H1 (cell line): ENCODE measurements around the gene MYO1F. TPM values are rescaled to one million over a fixed set of nuclear protein-coding genes. Genes with fewer than 3 reads are reported as not detected.

Experiments
- CTCF ChIA-PET: fragments of 300-600 bp; sonication (Branson Sonifier 250); formaldehyde crosslinking; loops from one replicate; lab custom pipeline; 2021; ENCODE audit not compliant: partially characterized antibody; lab: Charles Lee
- POLR2A ChIA-PET: fragments of 300-600 bp; sonication (Branson Sonifier 250); formaldehyde crosslinking; loops from one replicate; lab custom pipeline; 2021; ENCODE audit warnings: inconsistent platforms; ENCODE audit not compliant: partially characterized antibody; lab: Charles Lee
- DNase-seq, 2 experiments: peaks; one replicate each; pipeline versions ENCODE4 v3.0.0 to v3.0.0-alpha.2; 2010 to 2022; ENCODE audit warnings: low spot score in 2 of 2, low read depth in 1 of 2, mixed read lengths in 1 of 2
- FAIRE-seq: peaks from 2 replicates; lab custom pipeline; 2011; peaks lifted over from hg19 to GRCh38; lab: Jason Lieb, UNC
- H2AFZ ChIP-seq: 2 replicates; pipeline ENCODE4 v1.8.1; 2012; ENCODE audit warnings: low read length, inconsistent platforms
- H2AK5ac ChIP-seq: 2 replicates; pipeline ENCODE4 v1.6.1; 2013; ENCODE audit warnings: low read depth, low read length
- H2BK120ac ChIP-seq: replicated peaks from 2 replicates; pipeline ENCODE3; 2013; ENCODE audit warnings: low read depth, low read length, inconsistent platforms
- H2BK12ac ChIP-seq: 2 replicates; pipeline ENCODE4 v1.6.1; 2013; ENCODE audit warnings: low read depth, low read length
- H2BK15ac ChIP-seq: 2 replicates; pipeline ENCODE4 v1.6.1; 2013; ENCODE audit warnings: low read length
- H2BK20ac ChIP-seq: 2 replicates; pipeline ENCODE4 v1.6.1; 2013; ENCODE audit warnings: low read length
- H2BK5ac ChIP-seq: 2 replicates; pipeline ENCODE4 v1.6.1; 2013; ENCODE audit warnings: low read depth, low read length
- H3K14ac ChIP-seq: 2 replicates; pipeline ENCODE4 v1.6.1; 2013; ENCODE audit warnings: inconsistent platforms; ENCODE audit not compliant: insufficient read length
- H3K18ac ChIP-seq: 2 replicates; pipeline ENCODE4 v1.6.1; 2013; ENCODE audit warnings: low read length; ENCODE audit errors: extremely low read depth
- H3K23ac ChIP-seq: 2 replicates; pipeline ENCODE4 v1.6.1; 2013; ENCODE audit warnings: inconsistent platforms; ENCODE audit not compliant: insufficient read length
- H3K23me2 ChIP-seq: 2 replicates; pipeline ENCODE4 v1.6.1; 2013; ENCODE audit warnings: low read depth, low read length
- H3K27ac ChIP-seq: 2 replicates; pipeline ENCODE4 v1.6.1; 2011; ENCODE audit warnings: low read depth, low read length, inconsistent platforms
- H3K27me3 ChIP-seq, 4 experiments: replicated peaks in 1 of 4; 1 replicate in 1 of 4; 2 replicates in 3 of 4; pipeline versions ENCODE4 v1.6.1 to v1.8.1; 2011 to 2013; ENCODE audit warnings: low read length in 3 of 4, mild to moderate bottlenecking in 3 of 4, inconsistent platforms in 2 of 4, mixed read lengths in 2 of 4, moderate library complexity in 1 of 4; ENCODE audit not compliant: control insufficient read depth in 3 of 4, insufficient read depth in 3 of 4; ENCODE audit errors: extremely low read depth in 1 of 4
- H3K36me3 ChIP-seq, 4 experiments: 2 replicates each; pipeline versions ENCODE4 v1.6.1 to v1.8.1; 2011 to 2013; ENCODE audit warnings: mild to moderate bottlenecking in 4 of 4, low read length in 3 of 4, moderate library complexity in 2 of 4, control low read depth in 1 of 4, inconsistent platforms in 1 of 4; ENCODE audit not compliant: insufficient read depth in 4 of 4, control insufficient read depth in 2 of 4
- H3K4ac ChIP-seq: replicated peaks from 2 replicates; pipeline ENCODE3; 2013; ENCODE audit warnings: low read length, low read depth, mixed read lengths, inconsistent platforms; ENCODE audit not compliant: insufficient read length
- H3K4me1 ChIP-seq, 4 experiments: replicated peaks in 1 of 4; 1 replicate in 1 of 4; 2 replicates in 3 of 4; pipeline versions ENCODE4 v1.6.1 to v1.8.1; 2011 to 2013; ENCODE audit warnings: low read length in 3 of 4, inconsistent platforms in 2 of 4, mixed read lengths in 1 of 4; ENCODE audit not compliant: insufficient read depth in 4 of 4, control insufficient read depth in 3 of 4
- H3K4me2 ChIP-seq, 2 experiments: 2 replicates each; pipeline versions ENCODE4 v1.6.1 to v1.8.1; 2011 to 2013; ENCODE audit warnings: low read depth in 2 of 2, low read length in 2 of 2, control low read depth in 1 of 2, inconsistent platforms in 1 of 2, mild to moderate bottlenecking in 1 of 2; ENCODE audit not compliant: insufficient read depth in 1 of 2
- H3K4me3 ChIP-seq, 4 experiments: fragments of 200-600, 300-600 bp in 1 of 4; sonication (generic), shearing (Covaris generic), sonication (Bioruptor Twin) in 1 of 4; 2 replicates each; pipeline versions ENCODE4 v1.5.1 to v1.8.1; 2011 to 2016; ENCODE audit warnings: low read length in 4 of 4, low read depth in 3 of 4, control low read depth in 2 of 4, inconsistent platforms in 2 of 4, mild to moderate bottlenecking in 2 of 4, mixed read lengths in 1 of 4, moderate library complexity in 1 of 4; ENCODE audit not compliant: insufficient read depth in 2 of 4; ENCODE audit errors: extremely low read depth in 1 of 4
- H3K56ac ChIP-seq: replicated peaks from 2 replicates; pipeline ENCODE3; 2013; ENCODE audit warnings: low read depth, mild to moderate bottlenecking, mixed read lengths, low read length, inconsistent platforms; ENCODE audit not compliant: insufficient read length
- H3K79me1 ChIP-seq: 2 replicates; pipeline ENCODE4 v1.6.1; 2013; ENCODE audit warnings: low read depth, low read length, control low read depth
- H3K79me2 ChIP-seq, 2 experiments: 2 replicates each; pipeline versions ENCODE4 v1.6.1 to v1.8.1; 2012 to 2013; ENCODE audit warnings: low read length in 2 of 2, mild to moderate bottlenecking in 2 of 2, inconsistent platforms in 1 of 2; ENCODE audit not compliant: insufficient read depth in 2 of 2, control insufficient read depth in 1 of 2
- H3K9ac ChIP-seq, 4 experiments: replicated peaks in 1 of 4; 1 replicate in 1 of 4; 2 replicates in 3 of 4; pipeline versions ENCODE4 v1.6.1 to v1.8.1; 2011 to 2013; ENCODE audit warnings: low read depth in 3 of 4, low read length in 3 of 4, control low read depth in 2 of 4, mild to moderate bottlenecking in 2 of 4, moderate library complexity in 2 of 4, inconsistent platforms in 1 of 4; ENCODE audit errors: extremely low read depth in 1 of 4
- H3K9me3 ChIP-seq, 2 experiments: 2 replicates each; pipeline versions ENCODE4 v1.6.1 to v1.8.1; 2012 to 2013; ENCODE audit warnings: mild to moderate bottlenecking in 2 of 2, moderate library complexity in 2 of 2, control low read depth in 1 of 2, inconsistent platforms in 1 of 2, low read depth in 1 of 2, low read length in 1 of 2, mixed read lengths in 1 of 2; ENCODE audit not compliant: insufficient read depth in 2 of 2
- H4K20me1 ChIP-seq, 2 experiments: replicated peaks in 1 of 2; 2 replicates each; pipeline versions ENCODE3 to v1.8.1; 2011 to 2013; ENCODE audit warnings: inconsistent platforms in 2 of 2, low read length in 2 of 2, mild to moderate bottlenecking in 1 of 2; ENCODE audit not compliant: insufficient read depth in 2 of 2, control insufficient read depth in 1 of 2
- H4K5ac ChIP-seq: 2 replicates; pipeline ENCODE4 v1.6.1; 2013; ENCODE audit warnings: low read length, low read depth, mixed read lengths, inconsistent platforms; ENCODE audit not compliant: insufficient read length
- H4K8ac ChIP-seq: 2 replicates; pipeline ENCODE4 v1.8.0; 2013; ENCODE audit warnings: mild to moderate bottlenecking, moderate library complexity, low read length, inconsistent platforms; ENCODE audit not compliant: insufficient read depth; ENCODE audit errors: extremely low read depth
- H4K91ac ChIP-seq: replicated peaks from 2 replicates; pipeline ENCODE3; 2013; ENCODE audit warnings: low read length, mixed read lengths, inconsistent platforms; ENCODE audit not compliant: insufficient read length
- CBX5 ChIP-seq: fragments of 300-800, 300-1000 bp; sonication (generic); IDR thresholded peaks from 2 replicates; pipeline ENCODE4 v1.7.1; 2016; ENCODE audit warnings: antibody characterized with exemption, low read length, low read depth
- FOSL1 ChIP-seq: IDR thresholded peaks from 2 replicates; pipeline ENCODE4 v1.6.1; 2011; ENCODE audit warnings: mild to moderate bottlenecking, low read depth, low read length, moderate library complexity; ENCODE audit not compliant: insufficient read depth
- SP4 ChIP-seq: IDR thresholded peaks from 2 replicates; pipeline ENCODE4 v1.6.1; 2012; ENCODE audit warnings: low read length, inconsistent platforms
- SUZ12 ChIP-seq: fragments of 200-600 bp; sonication (generic); IDR thresholded peaks from 2 replicates; pipeline ENCODE4 v1.6.1; 2012; ENCODE audit warnings: mild to moderate bottlenecking, inconsistent platforms, low read length, moderate library complexity, mixed read lengths
- WGBS, 2 experiments: shearing (Covaris generic) in 1 of 2; methylation state at CpG; one replicate each; pipeline versions ENCODE4 v1.1.6 to v1.1.7; 2013 to 2015; ENCODE audit warnings: low lambda C conversion rate in 2 of 2, mixed read lengths in 2 of 2, inconsistent platforms in 1 of 2, low coverage in 1 of 2, missing lambda C conversion rate in 1 of 2; ENCODE audit not compliant: insufficient replicate concordance in 2 of 2, insufficient coverage in 1 of 2, insufficient read length in 1 of 2; ENCODE audit errors: extremely low coverage in 1 of 2, missing lambda C conversion rate in 1 of 2; 5-methylcytosine and 5-hydroxymethylcytosine counted together
- polyA plus RNA-seq, 7 experiments: library from polyadenylated mRNA; depleted of rRNA in 3 of 7; stranded (reverse) in 5 of 7; unstranded in 2 of 7; fragments of >200 nt in 5 of 7; fragments of 200-250 nt in 2 of 7; gene quantifications; 1 replicate in 5 of 7; 2 replicates in 1 of 7; 4 replicates in 1 of 7; pipeline versions ENCODE4 v1.2.1 to v1.2.3, GENCODE V29; 2011 to 2013; ENCODE audit warnings: missing spikeins in 2 of 7, mixed read lengths in 2 of 7
- total RNA-seq: library from RNA; stranded (reverse); fragmentation: NEBNext Ultra II Directional; extraction: Animal tissue kit (Norgen Biotek cat#: 25700); gene quantifications from 2 replicates; pipeline ENCODE4 v1.2.1, GENCODE V29; 2021

The MYO1F gene
- total and polyA plus RNA-seq, 2 of the 8 experiments (the other 6 are each of a cell fraction or from before 2014, with no cell fraction given): 1.4 to 4.6 TPM

DNA sequence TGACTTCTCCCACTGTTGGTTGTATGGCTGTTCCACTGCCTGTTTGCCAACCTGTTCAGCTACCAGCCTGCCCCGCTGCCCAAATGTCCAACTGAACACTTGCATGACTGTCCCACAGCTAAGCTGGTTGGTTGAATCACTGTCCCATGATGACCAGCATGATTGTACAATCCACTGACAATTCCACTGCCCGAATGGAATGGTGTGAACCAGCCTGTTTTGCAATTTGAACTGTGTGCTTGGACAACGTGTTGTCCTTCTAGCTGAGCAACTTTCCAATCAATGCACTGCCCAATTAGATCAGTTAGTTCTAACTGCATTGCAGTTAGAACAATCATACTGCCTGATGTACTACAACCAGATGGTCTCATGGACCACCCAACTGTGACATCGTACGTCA is 24.6 kb upstream of the MYO1F start:
- Histone ChIP-seq H4K8ac (no peak overlapping the region), H2BK120ac (no peak overlapping the region), H3K9ac (no peak overlapping the region; a peak in 1 of 7 replicates), H3K18ac (no peak overlapping the region), H3K36me3 (peaks cover 0 to 27% (median 5%) of the 10 kb centered on the region in 4 experiments; a peak in 5 of 8 replicates), H2AK5ac (no peak overlapping the region), H4K20me1 (peaks cover 1 to 3% of the 10 kb centered on the region in 2 experiments), H2BK20ac (no peak overlapping the region), H2BK5ac (no peak overlapping the region), H3K4ac (no peak overlapping the region), H3K4me1 (no peaks in the 10 kb centered on the region), H3K79me1 (peaks cover 3% of the 10 kb centered on the region), H3K14ac (no peak overlapping the region), H3K79me2 (no peaks in the 10 kb centered on the region; a peak in 1 of 4 replicates), H4K5ac (no peak overlapping the region), H3K9me3 (peaks cover 5% of the 10 kb centered on the region in 2 experiments; a peak in 3 of 4 replicates), H3K4me3 (no peak overlapping the region), H2BK12ac (no peak overlapping the region), H2BK15ac (no peak overlapping the region), H3K4me2 (no peak overlapping the region), H3K23me2 (no peaks in the 10 kb centered on the region), H3K56ac (no peak overlapping the region), H3K27ac (no peak overlapping the region), H3K27me3 (no peaks in the 10 kb centered on the region), H3K23ac (no peak overlapping the region), H2AFZ (no peak overlapping the region), H4K91ac (no peak overlapping the region)
- no peak for DNase-seq
- no peak for TF ChIP-seq SUZ12
- TF ChIP-seq SP4: no peak
- TF ChIP-seq CBX5: no peak
- TF ChIP-seq FOSL1: no peak
- 93% methylated on average over 5 of the region's 5 CpGs; no CpG with 5 or more reads in 1 of the 2 experiments for WGBS, 2 experiments
- POLR2A ChIA-PET: interaction anchor here (0.7 to 3.5 kb wide), 3 partner anchors 9 to 17 kb away, joined by 3 to 15 read pairs (median 3); no protein-coding TSS in a partner anchor
- FAIRE-seq: no peak
- CTCF ChIA-PET: interaction anchor here (1.3 to 3.3 kb wide), 4 partner anchors 7 to 92 kb away, joined by 3 to 15 read pairs (median 5); no protein-coding TSS in a partner anchor
